HepG2 (cell line): ENCODE data around the gene DNAJC5. TPM values are rescaled to one million over a fixed set of nuclear protein-coding genes. Genes with fewer than 3 reads are reported as not detected.

Experiments
- AKAP8 ChIP-seq: sonication (generic); formaldehyde crosslinking; IDR thresholded peaks from 2 replicates; pipeline ENCODE4 v1.5.1; 2020; ENCODE audit warnings: mild to moderate bottlenecking, missing genetic modification reagents
- ARNT2 ChIP-seq: sonication (generic); formaldehyde crosslinking; IDR thresholded peaks from 2 replicates; pipeline ENCODE4 v1.8.0; 2022; ENCODE audit warnings: mild to moderate bottlenecking, low read depth, missing genetic modification reagents, moderate library complexity
- CERS6 ChIP-seq: sonication (generic); formaldehyde crosslinking; IDR thresholded peaks from 2 replicates; pipeline ENCODE4 v1.5.0; 2020; ENCODE audit warnings: missing genetic modification reagents
- GABPA ChIP-seq, 2 experiments: IDR thresholded peaks; 2 replicates each; pipeline ENCODE4 v1.6.1; 2011 to 2016; ENCODE audit warnings: low read depth in 2 of 2, low read length in 1 of 2, missing biosample characterization in 1 of 2, missing genetic modification characterization in 1 of 2
- HDAC1 ChIP-seq: sonication (generic); formaldehyde crosslinking; IDR thresholded peaks from 2 replicates; pipeline ENCODE4 v1.5.1; 2020; ENCODE audit warnings: mild to moderate bottlenecking, missing genetic modification reagents
- HMG20B ChIP-seq: conservative IDR thresholded peaks from 2 replicates; pipeline ENCODE4 v1.6.1; 2016; ENCODE audit warnings: missing genetic modification reagents, missing compliant biosample characterization
- KLF11 ChIP-seq: IDR thresholded peaks from 2 replicates; pipeline ENCODE4 v1.6.1; 2016; ENCODE audit warnings: missing compliant biosample characterization
- KLF12 ChIP-seq: sonication (generic); formaldehyde crosslinking; IDR thresholded peaks from 2 replicates; pipeline ENCODE4 v1.4.0; 2020; ENCODE audit warnings: missing genetic modification reagents, borderline replicate concordance
- LCORL ChIP-seq, 2 experiments: fragments of 450-650 bp in 1 of 2; sonication (generic) in 1 of 2; formaldehyde crosslinking in 1 of 2; IDR thresholded peaks; 2 replicates each; pipeline versions ENCODE4 v1.5.0 to v1.6.1; 2017 to 2020; ENCODE audit warnings: antibody characterized with exemption in 1 of 2, missing genetic modification reagents in 1 of 2
- SAP130 ChIP-seq: IDR thresholded peaks from 2 replicates; pipeline ENCODE4 v1.6.1; 2016; ENCODE audit warnings: low read depth
- SNAI1 ChIP-seq: sonication (generic); formaldehyde crosslinking; IDR thresholded peaks from 2 replicates; pipeline ENCODE4 v1.5.0; 2020; ENCODE audit warnings: mild to moderate bottlenecking, missing genetic modification reagents, borderline replicate concordance
- SUZ12 ChIP-seq: fragments of 150-350 bp; IDR thresholded peaks from 2 replicates; pipeline ENCODE4 v1.6.1; 2014; ENCODE audit warnings: low read depth, low read length
- ZBTB1 ChIP-seq: sonication (generic); formaldehyde crosslinking; IDR thresholded peaks from 2 replicates; pipeline ENCODE4 v1.4.0; 2020; ENCODE audit warnings: missing genetic modification reagents, borderline replicate concordance
- ZKSCAN8 ChIP-seq: IDR thresholded peaks from 2 replicates; pipeline ENCODE4 v1.6.1; 2016; ENCODE audit warnings: borderline replicate concordance, missing genetic modification reagents, missing compliant biosample characterization
- ZNF143 ChIP-seq: sonication (generic); formaldehyde crosslinking; IDR thresholded peaks from 2 replicates; pipeline ENCODE4 v1.4.0; 2020; ENCODE audit warnings: missing genetic modification reagents
- ZNF614 ChIP-seq: IDR thresholded peaks from 2 replicates; pipeline ENCODE4 v1.6.1; 2018; ENCODE audit warnings: missing biosample characterization, missing genetic modification reagents, inconsistent platforms, borderline replicate concordance
- polyA plus RNA-seq, 8 experiments: library from polyadenylated mRNA; depleted of rRNA in 3 of 8; stranded (reverse) in 7 of 8; unstranded in 1 of 8; fragments of >200 nt; fragmentation: Illumina TruSeq in 4 of 8; extraction: Trizol in 4 of 8; gene quantifications; 2 replicates each; pipeline versions ENCODE4 v1.2.1 to v1.2.3, GENCODE V29; 2011 to 2016; ENCODE audit warnings: low read depth in 4 of 8, missing spikeins in 1 of 8, mixed read lengths in 1 of 8; ENCODE audit not compliant: insufficient read depth in 1 of 8
- total RNA-seq, 5 experiments: library from RNA; depleted of rRNA; stranded (reverse); fragments of >200 nt; fragmentation: Illumina TruSeq; extraction: Trizol; gene quantifications; 2 replicates each; pipeline ENCODE4 v1.2.3, GENCODE V29; 2016; ENCODE audit warnings: low read depth in 1 of 5
- TF ChIP-seq, protein P1 (sequence below): sonication (generic); formaldehyde crosslinking; IDR thresholded peaks from 2 replicates; pipeline ENCODE4 v1.4.0; 2020; ENCODE audit warnings: missing genetic modification reagents
- TF ChIP-seq, protein P2 (sequence below): sonication (generic); formaldehyde crosslinking; IDR thresholded peaks from 2 replicates; pipeline ENCODE4 v1.4.0; 2020; ENCODE audit warnings: missing genetic modification reagents
- TF ChIP-seq, protein P3 (sequence below): sonication (generic); formaldehyde crosslinking; IDR thresholded peaks from 2 replicates; pipeline ENCODE4 v1.8.0; 2022; ENCODE audit warnings: low read depth, missing genetic modification reagents
- TF ChIP-seq, protein P4 (sequence below): sonication (generic); formaldehyde crosslinking; IDR thresholded peaks from 2 replicates; pipeline ENCODE4 v1.4.0; 2020; ENCODE audit warnings: missing genetic modification reagents

The DNAJC5 gene
- total and polyA plus RNA-seq, 2 of the 13 experiments (the other 11 are each of a cell fraction or from before 2014, with no cell fraction given), result 42.8 to 64.5 TPM

- TF ChIP-seq, protein P1, sequence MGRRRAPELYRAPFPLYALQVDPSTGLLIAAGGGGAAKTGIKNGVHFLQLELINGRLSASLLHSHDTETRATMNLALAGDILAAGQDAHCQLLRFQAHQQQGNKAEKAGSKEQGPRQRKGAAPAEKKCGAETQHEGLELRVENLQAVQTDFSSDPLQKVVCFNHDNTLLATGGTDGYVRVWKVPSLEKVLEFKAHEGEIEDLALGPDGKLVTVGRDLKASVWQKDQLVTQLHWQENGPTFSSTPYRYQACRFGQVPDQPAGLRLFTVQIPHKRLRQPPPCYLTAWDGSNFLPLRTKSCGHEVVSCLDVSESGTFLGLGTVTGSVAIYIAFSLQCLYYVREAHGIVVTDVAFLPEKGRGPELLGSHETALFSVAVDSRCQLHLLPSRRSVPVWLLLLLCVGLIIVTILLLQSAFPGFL (CRISPR knock-in tag), result no peak
- TF ChIP-seq, protein P2, sequence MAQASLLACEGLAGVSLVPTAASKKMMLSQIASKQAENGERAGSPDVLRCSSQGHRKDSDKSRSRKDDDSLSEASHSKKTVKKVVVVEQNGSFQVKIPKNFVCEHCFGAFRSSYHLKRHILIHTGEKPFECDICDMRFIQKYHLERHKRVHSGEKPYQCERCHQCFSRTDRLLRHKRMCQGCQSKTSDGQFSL, result 0 out of 2 replicates have a peak, but pooled peaks have one; percentile 17
- TF ChIP-seq HDAC1 (CRISPR knock-in tag), result no peak
- no peak for TF ChIP-seq SNAI1 (CRISPR knock-in tag)
- no peak for TF ChIP-seq HMG20B
- no peak; the same call in 1 of the 2 replicates for TF ChIP-seq AKAP8 (CRISPR knock-in tag)
- no peak for TF ChIP-seq KLF11 (CRISPR knock-in tag)
- TF ChIP-seq SAP130, result no peak
- TF ChIP-seq ZKSCAN8 (CRISPR knock-in tag), result no peak
- TF ChIP-seq ZNF143 (CRISPR knock-in tag), result no peak; the same call in none of the 2 replicates
- no peak for TF ChIP-seq ZBTB1 (CRISPR knock-in tag)
- TF ChIP-seq GABPA (IDR thresholded peaks at IDR 0.05; ENCODE audit: low read depth, low read length), result no peak
- TF ChIP-seq GABPA (CRISPR knock-in tag; IDR thresholded peaks at IDR 0.05; ENCODE audit: low read depth), result no peak
- 0 out of 2 replicates have a peak, but pooled peaks have one; percentile 56 for TF ChIP-seq CERS6 (CRISPR knock-in tag)
- TF ChIP-seq SUZ12, result no peak
- TF ChIP-seq, protein P3, sequence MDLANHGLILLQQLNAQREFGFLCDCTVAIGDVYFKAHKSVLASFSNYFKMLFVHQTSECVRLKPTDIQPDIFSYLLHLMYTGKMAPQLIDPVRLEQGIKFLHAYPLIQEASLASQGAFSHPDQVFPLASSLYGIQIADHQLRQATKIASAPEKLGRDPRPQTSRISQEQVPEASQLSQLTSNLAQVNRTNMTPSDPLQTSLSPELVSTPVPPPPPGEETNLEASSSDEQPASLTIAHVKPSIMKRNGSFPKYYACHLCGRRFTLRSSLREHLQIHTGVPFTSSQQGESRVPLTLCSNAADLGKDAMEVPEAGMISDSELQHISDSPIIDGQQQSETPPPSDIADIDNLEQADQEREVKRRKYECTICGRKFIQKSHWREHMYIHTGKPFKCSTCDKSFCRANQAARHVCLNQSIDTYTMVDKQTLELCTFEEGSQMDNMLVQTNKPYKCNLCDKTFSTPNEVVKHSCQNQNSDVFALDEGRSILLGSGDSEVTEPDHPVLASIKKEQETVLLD (CRISPR knock-in tag), result no peak
- TF ChIP-seq, protein P4, sequence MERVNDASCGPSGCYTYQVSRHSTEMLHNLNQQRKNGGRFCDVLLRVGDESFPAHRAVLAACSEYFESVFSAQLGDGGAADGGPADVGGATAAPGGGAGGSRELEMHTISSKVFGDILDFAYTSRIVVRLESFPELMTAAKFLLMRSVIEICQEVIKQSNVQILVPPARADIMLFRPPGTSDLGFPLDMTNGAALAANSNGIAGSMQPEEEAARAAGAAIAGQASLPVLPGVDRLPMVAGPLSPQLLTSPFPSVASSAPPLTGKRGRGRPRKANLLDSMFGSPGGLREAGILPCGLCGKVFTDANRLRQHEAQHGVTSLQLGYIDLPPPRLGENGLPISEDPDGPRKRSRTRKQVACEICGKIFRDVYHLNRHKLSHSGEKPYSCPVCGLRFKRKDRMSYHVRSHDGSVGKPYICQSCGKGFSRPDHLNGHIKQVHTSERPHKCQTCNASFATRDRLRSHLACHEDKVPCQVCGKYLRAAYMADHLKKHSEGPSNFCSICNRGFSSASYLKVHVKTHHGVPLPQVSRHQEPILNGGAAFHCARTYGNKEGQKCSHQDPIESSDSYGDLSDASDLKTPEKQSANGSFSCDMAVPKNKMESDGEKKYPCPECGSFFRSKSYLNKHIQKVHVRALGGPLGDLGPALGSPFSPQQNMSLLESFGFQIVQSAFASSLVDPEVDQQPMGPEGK (CRISPR knock-in tag), result no peak
- no peak for TF ChIP-seq LCORL (IDR thresholded peaks at IDR 0.05)
- no peak; the same call in 1 of the 2 replicates for TF ChIP-seq LCORL (CRISPR knock-in tag; IDR thresholded peaks at IDR 0.05)
- TF ChIP-seq KLF12 (CRISPR knock-in tag), result 0 out of 2 replicates have a peak, but pooled peaks have one; percentile 9
- TF ChIP-seq ZNF614 (CRISPR knock-in tag), result no peak
- TF ChIP-seq ARNT2 (CRISPR knock-in tag), result no peak
Measured at GRCh38 chr20:63864545-63864977, 30.4 kb upstream of the DNAJC5 start (continued).
